ENCODE data around the gene ANKRD13A. TPM values are rescaled to one million over a fixed set of nuclear protein-coding genes. Genes with fewer than 3 reads are reported as not detected.

The ANKRD13A gene
- total and polyA plus RNA-seq, 2 of the 8 experiments (the other 6 are each of a cell fraction or from before 2014, with no cell fraction given): 16.8 to 21.4 TPM

GRCh38 chr12:110084314-110085015, 85.2 kb downstream of the ANKRD13A start:
- no peak overlapping the region for H2BK15ac ChIP-seq (ENCODE audit: low read length)
- no peak overlapping the region for H3K18ac ChIP-seq (ENCODE audit: extremely low read depth, low read length)
- no peaks in the 10 kb centered on the region for H3K79me1 ChIP-seq (ENCODE audit: low read depth, low read length)
- no peaks in the 10 kb centered on the region for H3K36me3 ChIP-seq (ENCODE audit: control insufficient read depth in 2 of 4, insufficient read depth in 4 of 4, low read length in 3 of 4)
- H2BK5ac ChIP-seq (ENCODE audit: low read depth, low read length): no peak overlapping the region
- H3K56ac ChIP-seq (replicated peaks; ENCODE audit: insufficient read length, low read depth, low read length): no peak overlapping the region
- H3K23ac ChIP-seq (ENCODE audit: insufficient read length): no peak overlapping the region
- no peaks in the 10 kb centered on the region for H3K27me3 ChIP-seq (replicated peaks in 1 of 4; ENCODE audit: control insufficient read depth in 3 of 4, extremely low read depth in 1 of 4, insufficient read depth in 3 of 4, low read length in 3 of 4)
- no peak overlapping the region for H3K4ac ChIP-seq (replicated peaks; ENCODE audit: insufficient read length, low read depth, low read length)
- H3K14ac ChIP-seq (ENCODE audit: insufficient read length): no peak overlapping the region
- H2BK120ac ChIP-seq (replicated peaks; ENCODE audit: low read depth, low read length): no peak overlapping the region
- no peak overlapping the region for H2BK20ac ChIP-seq (ENCODE audit: low read length)
- no peaks in the 10 kb centered on the region for H3K4me1 ChIP-seq (replicated peaks in 1 of 4; ENCODE audit: control insufficient read depth in 3 of 4, insufficient read depth in 4 of 4, low read length in 3 of 4)
- H4K91ac ChIP-seq (replicated peaks; ENCODE audit: insufficient read length, low read length): no peak overlapping the region
- 94% methylated on average over 4 of the region's 4 CpGs; no CpG with 5 or more reads in 1 of the 2 experiments for WGBS, 2 experiments (ENCODE audit: extremely low coverage in 1 of 2, insufficient coverage in 1 of 2, insufficient read length in 1 of 2, insufficient replicate concordance in 2 of 2, low coverage in 1 of 2, low lambda C conversion rate in 2 of 2, missing lambda C conversion rate in 1 of 2)
- H3K4me3 ChIP-seq (ENCODE audit: extremely low read depth in 1 of 4, insufficient read depth in 2 of 4, low read depth in 3 of 4, low read length in 4 of 4): no peak overlapping the region
- DNase-seq (ENCODE audit: low read depth in 1 of 2, low spot score in 2 of 2): no peak
- H2AFZ ChIP-seq (ENCODE audit: low read length): no peak overlapping the region
- no peaks in the 10 kb centered on the region for H4K20me1 ChIP-seq (replicated peaks in 1 of 2; ENCODE audit: control insufficient read depth in 1 of 2, insufficient read depth in 2 of 2, low read length in 2 of 2)
- H3K9me3 ChIP-seq (ENCODE audit: insufficient read depth in 2 of 2, low read depth in 1 of 2, low read length in 1 of 2): no peaks in the 10 kb centered on the region
- H3K23me2 ChIP-seq (ENCODE audit: low read depth, low read length): no peaks in the 10 kb centered on the region
- no peak overlapping the region for H3K4me2 ChIP-seq (ENCODE audit: insufficient read depth in 1 of 2, low read depth in 2 of 2, low read length in 2 of 2)
- ChIA-PET CTCF (ENCODE audit: partially characterized antibody) (interaction anchor here (2.8 kb wide), 1 partner anchor 18 kb away, joined by 12 read pairs; no protein-coding TSS in a partner anchor), POLR2A (ENCODE audit: partially characterized antibody) (no interaction called here)
- no peak for FAIRE-seq
- H4K5ac ChIP-seq (ENCODE audit: insufficient read length, low read depth, low read length): no peak overlapping the region
- no peak overlapping the region for H4K8ac ChIP-seq (ENCODE audit: extremely low read depth, insufficient read depth, low read length)
- no peak overlapping the region for H2AK5ac ChIP-seq (ENCODE audit: low read depth, low read length)
- no peak overlapping the region for H2BK12ac ChIP-seq (ENCODE audit: low read depth, low read length)
- no peak overlapping the region for H3K27ac ChIP-seq (ENCODE audit: low read depth, low read length)
- no peaks in the 10 kb centered on the region for H3K79me2 ChIP-seq (ENCODE audit: control insufficient read depth in 1 of 2, insufficient read depth in 2 of 2, low read length in 2 of 2)
- no peak overlapping the region for H3K9ac ChIP-seq (replicated peaks in 1 of 4; ENCODE audit: extremely low read depth in 1 of 4, low read depth in 3 of 4, low read length in 3 of 4)
- TF ChIP-seq EZH2 (IDR thresholded peaks at IDR 0.05; ENCODE audit: low read depth, low read length, severe bottlenecking): no peak
- no peak for TF ChIP-seq TAF1 (IDR thresholded peaks at IDR 0.05; ENCODE audit: low read depth, low read length)
- TF ChIP-seq CEBPB (IDR thresholded peaks at IDR 0.05; ENCODE audit: low read depth, low read length): no peak
- TF ChIP-seq KDM5A (IDR thresholded peaks at IDR 0.05; ENCODE audit: low read length): no peak
- TF ChIP-seq ZNF274 (IDR thresholded peaks at IDR 0.05; ENCODE audit: borderline replicate concordance, extremely low read depth, low read length): no peak
- TF ChIP-seq BACH1 (IDR thresholded peaks at IDR 0.05; ENCODE audit: low read length): no peak
- no peak for TF ChIP-seq CHD2 (IDR thresholded peaks at IDR 0.05; ENCODE audit: low read length)
- TF ChIP-seq MAX (IDR thresholded peaks at IDR 0.05): no peak
- TF ChIP-seq SIRT6 (IDR thresholded peaks at IDR 0.05; ENCODE audit: low read length): no peak
- TF ChIP-seq EGR1 (IDR thresholded peaks at IDR 0.05; ENCODE audit: borderline replicate concordance, low read depth, low read length): no peak
- TF ChIP-seq PHF8 (conservative IDR thresholded peaks at IDR 0.05; ENCODE audit: low read depth, low read length): no peak
- no peak for TF ChIP-seq RXRA (IDR thresholded peaks at IDR 0.05; ENCODE audit: insufficient read depth, low read depth, low read length)
- no peak for TF ChIP-seq SP1 (IDR thresholded peaks at IDR 0.05; ENCODE audit: low read depth, low read length)
- no peak for TF ChIP-seq RAD21 (IDR thresholded peaks at IDR 0.05 in 1 of 2, conservative IDR thresholded peaks at IDR 0.05 in 1 of 2; ENCODE audit: low read depth in 2 of 2, low read length in 2 of 2)

All from H1 (cell line).